GM18526 (cell line): ENCODE measurements around the gene ZNF516.

Source experiments
- POLR2A ChIP-seq: IDR thresholded peaks from 3 replicates; pipeline ENCODE4 v1.6.1; 2011; ENCODE audit not compliant: insufficient read length; ENCODE audit errors: extremely low read depth

ZNF516 gene

DNA sequence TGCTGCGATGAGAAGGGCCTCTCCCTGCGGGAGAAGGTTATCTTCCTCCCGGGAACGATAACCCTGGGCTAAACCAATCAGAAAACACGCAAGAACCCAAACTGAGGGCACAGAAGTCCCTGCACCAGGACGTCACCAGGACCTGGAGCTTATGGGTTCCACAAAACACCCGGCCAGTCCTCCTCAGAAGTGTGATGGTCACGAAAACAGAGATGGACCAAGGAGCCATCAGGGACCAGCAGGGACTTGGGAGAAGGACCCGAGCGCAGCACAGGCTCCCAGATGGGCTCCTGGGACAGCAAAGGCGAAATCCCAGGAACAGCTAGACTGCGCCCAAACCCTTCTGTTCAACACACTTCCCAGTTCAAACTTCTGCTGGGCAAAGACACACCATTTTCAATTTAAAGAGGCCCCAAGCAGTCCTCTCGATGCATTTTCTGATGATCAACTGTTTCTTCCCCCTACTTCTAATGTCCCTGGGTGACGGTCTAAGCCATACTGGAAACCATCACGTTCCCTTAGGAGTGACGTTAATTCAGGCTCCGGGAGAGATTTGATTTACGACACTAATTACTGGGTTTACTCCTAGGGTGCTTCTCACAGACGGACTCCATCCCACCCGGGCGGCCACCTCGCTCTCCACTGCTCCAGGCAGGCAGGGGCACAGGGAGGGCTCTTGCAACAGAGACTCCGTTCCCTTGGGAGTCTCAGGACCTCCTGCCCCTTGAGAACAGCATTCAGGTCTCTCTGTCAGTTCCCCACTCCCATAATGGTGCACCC lies 29.2 kb downstream of the ZNF516 start:
- TF ChIP-seq POLR2A: no peak

DNA sequence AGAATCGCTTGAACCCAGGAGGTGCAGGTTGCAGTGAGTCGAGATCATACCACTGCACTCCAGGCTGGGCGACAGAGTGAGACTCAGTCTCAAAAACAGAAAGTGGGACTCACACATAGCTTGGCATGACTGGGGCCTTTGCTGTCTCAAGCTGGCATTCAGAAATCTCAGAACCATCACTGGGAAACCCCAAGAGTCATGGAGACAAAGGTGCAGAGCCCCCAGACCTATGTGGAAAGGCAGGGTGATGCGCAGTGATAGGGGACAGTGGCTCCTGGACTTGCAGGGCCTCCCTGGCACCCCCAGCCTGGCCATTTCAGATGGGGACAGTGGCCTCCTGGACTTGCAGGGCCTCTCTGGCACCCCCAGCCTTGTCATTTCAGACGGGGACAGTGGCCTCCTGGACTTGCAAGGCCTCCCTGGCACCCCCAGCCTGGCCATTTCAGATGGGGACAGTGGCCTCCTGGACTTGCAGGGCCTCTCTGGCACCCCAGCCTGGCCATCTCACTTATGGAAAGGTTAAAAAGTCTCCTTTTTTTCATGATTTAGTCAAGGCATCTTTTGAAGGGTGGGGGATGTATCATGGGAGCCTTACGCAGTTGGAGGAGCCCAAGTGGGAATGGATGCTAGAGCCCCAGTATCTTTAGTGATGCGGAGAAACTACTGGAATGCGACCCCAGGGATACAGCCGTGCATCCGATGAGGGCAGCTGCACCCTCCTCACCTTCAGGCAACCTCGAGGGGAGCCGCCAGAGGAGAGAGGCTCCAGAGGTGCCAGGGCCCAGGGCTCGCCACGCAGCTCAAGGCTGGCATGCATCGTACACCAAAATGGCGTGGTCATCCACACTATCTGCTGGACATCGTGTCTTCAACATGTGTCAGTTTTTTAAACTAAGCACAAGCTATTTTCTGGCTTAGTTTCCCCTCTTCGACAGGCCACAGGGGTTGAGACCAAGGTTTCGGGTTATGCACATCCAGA lies 30.5 kb downstream of the ZNF516 start:
- no peak for TF ChIP-seq POLR2A

DNA sequence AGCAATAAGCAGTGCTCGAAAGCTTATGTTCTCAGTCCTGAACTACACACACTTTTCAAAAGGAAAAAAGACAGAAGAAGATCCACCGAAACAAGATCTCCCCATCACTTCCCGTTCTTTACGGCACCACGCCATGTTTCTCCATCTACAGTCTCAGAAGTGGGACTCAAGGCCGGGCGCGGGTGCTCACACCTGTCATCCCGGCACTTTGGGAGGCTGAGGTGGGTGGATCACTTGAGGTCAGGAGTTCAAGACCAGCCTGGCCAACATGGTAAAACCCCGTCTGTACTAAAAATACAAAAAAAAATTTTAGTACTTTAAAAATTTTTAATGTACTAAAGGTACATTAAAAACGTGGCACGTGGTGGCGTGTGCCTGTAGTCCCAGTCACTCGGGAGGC lies 31.2 kb downstream of the ZNF516 start:
- no peak for TF ChIP-seq POLR2A

DNA sequence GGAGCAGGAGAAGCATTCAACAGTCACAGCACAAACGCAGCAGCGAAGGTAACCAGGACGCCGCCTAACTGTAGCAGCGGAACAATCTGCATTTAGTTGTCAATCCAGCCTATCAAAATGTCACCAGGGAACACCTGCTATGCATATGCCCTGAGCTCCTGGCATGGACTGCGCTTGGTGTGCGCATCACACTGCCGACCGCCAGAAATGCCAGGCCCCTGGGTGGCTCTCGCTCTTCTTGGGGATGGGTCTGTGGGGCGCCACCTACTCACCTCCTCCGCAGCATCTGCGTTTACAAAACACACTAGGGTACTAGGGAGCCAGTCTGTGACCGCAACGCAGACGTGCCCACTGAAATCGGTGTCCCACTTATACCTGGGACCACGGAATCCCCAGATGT lies 31.7 kb downstream of the ZNF516 start:
- no peak for TF ChIP-seq POLR2A

DNA sequence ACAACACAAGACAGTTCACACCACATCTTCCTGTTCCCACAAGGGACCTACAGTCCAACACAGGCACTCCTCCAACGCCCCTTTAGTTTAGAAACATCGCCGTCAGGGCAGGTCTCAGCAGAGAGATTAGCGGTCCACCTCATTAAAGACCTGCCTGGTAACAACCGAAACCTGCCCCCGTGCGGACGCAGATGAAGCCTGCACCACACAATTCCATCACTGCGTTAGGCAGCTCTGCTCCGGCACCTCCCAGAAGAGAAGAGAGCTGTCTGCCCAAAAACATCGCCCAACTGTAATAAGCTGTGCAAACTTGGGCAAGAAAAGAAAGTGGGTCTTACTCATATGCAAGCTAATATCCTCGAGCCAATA lies 32.7 kb downstream of the ZNF516 start:
- no peak for TF ChIP-seq POLR2A

DNA sequence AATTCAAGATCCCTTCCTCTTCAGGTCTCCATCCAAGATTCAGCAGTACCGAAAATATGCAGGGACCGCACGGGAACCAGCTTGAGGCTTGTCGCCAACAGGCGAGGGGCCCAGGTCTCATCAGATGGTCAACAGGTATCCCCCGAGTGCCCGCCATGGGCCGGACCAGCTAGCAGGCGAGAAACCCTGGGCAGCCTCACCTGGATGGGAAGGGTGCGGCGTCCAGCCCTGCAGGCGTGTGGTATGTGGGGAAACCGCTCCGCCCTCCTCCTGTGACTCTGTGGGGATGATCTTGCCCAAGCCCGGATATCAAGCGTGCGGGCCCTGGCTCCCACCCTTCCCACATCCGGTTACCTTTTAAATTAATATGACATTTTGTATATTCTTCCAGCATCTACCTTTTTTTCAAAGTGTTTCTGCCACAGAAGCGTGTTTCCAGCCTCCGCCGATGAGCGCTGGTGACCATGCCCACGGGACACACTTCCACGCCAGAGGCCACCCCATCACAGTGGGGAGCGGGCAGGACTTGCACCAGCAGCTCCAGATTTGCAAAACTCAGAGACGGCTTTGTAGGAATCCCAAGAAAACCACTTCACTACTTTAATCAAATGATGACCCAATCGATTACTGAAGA lies 33.2 kb downstream of the ZNF516 start:
- TF ChIP-seq POLR2A: no peak

DNA sequence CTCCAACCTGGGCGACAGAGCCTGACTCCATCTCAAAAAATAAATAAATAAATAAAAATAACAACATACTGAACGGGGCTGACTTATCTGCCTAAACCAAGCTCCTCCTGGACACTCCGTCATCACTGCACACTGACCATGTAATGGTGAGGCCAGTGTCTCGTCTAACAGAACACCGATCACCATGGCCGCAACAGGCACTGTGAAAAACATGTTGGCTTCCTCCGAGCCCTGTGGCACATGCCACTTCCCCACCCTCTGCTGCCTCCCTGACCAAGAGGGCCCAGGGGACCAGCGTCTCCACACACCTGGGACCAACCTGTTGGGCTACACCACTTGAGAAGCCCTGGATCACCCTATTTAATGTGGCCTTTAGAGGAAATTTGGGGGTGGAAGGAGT lies 33.9 kb downstream of the ZNF516 start:
- no peak for TF ChIP-seq POLR2A

DNA sequence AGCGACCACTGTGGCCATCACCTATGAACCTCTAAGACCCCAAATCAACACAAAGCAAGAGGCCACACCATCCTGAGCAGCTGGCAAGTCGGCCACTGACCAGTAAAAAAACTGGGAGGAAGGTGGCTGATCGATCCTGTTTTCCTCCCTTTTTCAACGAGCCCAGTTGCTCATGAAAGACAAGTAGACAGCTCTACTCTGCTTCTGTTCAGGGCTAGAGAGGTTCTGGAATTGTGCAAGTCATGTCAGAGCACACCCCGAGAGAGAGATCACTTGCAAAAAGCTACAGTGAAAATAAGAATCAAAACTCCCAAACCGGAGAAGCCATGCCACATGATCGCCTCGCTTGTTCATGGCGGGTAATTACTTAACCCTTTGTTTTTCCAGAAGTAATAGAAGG lies 34.6 kb downstream of the ZNF516 start:
- no peak for TF ChIP-seq POLR2A

DNA sequence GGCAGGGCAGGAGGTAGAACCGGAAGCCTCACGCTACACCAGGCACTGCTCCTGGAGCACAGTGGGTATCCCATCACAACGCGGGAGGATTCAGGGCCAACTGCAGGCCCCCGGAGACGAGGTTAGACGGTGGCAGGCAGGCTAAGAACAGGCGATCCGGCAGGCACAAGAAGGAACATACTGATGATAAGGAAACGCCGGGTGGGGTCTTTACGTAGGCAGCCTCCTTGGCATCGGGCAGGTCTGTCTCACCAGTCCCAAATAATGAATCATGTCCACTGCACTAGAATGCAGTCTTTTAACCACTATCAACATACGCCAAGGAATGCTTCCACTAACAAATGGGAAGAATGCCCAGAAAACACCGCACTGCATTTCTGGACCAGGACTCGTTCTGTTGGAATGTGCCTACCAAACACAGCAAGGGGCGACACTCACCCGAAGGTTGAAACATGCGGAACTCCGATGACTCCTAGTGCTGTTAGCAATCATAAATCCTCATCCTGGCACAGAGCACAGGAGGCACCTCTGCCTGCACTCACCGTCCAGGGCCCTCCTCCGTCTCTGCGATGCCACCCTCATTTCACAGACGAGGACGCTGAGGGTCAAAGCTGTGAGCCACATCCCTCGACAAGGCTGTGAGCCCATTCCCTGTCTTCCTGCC lies 35.2 kb downstream of the ZNF516 start:
- no peak for TF ChIP-seq POLR2A

DNA sequence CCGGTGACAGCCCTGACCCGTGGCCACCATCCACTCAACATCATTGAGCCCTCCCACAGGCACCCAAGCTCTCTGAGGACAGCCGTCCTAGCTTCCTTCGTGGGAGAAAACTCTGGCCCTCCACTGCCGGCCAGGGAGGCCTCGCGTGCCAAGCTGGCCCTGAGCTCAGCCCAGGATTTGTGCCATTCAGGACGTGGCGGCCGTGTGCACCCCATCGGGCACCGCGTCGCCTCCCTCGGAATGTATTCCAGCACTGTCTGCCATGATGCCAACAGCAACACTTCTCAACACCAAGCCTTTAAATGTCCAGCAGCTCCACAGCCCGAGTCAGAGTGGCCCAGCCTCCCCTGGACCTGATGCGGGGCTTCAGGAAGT lies 35.7 kb downstream of the ZNF516 start:
- no peak for TF ChIP-seq POLR2A

DNA sequence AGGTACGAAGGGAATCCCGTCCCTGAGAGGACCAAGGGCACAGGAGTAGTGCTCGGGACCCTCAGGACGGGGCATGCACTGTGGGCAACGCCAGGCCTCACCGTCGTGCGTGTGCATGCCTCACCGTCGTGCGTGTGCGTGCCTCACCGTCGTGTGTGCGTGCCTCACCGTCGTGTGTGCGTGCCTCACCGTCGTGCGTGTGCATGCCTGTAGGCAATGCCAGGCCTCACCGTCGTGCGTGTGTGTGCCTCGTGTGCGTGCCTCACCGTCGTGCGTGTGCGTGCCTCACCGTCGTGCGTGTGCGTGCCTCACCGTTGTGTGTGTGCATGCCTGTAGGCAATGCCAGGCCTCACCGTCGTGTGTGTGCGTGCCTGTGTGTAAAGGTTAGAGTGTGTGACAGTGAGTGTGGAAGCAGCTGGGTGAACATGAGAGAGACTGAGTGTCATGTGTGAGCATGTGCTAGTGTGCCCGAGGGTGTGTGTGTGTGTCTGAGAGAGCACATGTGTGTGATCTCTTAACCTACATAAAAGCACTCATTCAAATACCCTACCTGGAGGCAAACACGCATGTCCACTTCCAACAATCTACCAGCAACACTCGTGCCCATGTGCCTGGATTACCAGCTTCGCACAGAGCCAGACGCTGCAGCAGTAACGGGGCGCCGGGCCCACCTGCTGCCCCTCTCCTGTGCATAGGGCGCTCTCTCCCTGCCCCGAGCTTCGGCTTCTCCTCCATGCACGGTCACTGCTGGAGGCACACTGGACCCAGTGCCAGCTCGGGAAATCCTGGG lies 36.3 kb downstream of the ZNF516 start:
- no peak for TF ChIP-seq POLR2A

DNA sequence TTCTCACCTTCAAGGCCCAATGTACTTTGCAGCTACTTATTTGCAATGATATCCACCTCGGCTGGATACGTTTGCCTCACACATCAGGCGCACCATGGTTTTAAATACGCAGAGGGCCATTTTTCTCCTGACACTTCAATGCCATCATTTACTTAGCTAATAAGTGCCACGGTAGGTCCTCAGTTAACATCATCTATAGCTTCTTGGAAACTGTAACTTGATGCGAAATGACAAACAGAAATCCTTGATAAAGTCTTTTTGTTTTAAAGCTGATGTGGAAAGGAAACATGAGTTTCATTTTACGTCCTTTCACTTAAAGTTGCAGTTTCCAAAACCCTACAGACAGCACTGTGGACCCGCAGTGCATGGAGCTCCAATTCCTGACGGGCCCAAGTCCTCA lies 37.1 kb downstream of the ZNF516 start:
- no peak for TF ChIP-seq POLR2A

DNA sequence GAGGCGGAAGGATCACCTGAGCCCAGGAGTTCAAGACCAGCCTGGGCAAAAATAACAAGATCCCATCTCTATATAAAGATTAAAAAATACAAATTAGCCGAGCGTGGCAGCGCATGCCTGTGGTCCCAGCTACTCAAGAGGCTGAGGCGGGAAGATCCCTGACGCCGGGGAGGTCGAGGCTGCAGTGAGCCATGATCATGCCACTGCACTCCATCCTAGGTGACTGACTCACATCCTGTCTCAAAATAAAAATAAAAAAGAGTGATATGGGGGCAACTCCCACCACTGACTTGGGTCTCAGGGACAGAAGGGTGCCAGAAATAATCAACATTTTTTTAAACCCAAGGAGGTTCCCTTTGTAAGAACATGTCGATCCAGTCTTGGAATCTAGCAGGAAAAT lies 37.6 kb downstream of the ZNF516 start:
- no peak for TF ChIP-seq POLR2A

DNA sequence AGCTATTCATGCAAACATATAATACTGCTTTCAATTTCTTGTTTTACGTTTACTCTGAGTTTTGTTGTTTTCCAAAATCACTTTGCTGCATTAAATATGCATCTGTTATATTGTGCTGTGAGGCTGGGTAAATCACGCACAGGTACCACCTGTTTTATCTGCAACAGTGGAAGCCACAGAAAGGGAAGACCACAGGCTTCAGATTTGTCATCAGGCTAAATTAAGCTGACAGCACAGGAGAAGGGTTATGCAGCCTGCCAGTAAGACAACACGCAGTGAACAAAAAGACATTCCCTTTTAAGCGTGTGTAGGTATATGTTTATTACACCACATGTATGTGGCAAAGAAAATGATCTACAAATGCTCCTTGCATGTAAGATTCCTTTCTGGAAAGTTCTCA lies 38.2 kb downstream of the ZNF516 start:
- no peak for TF ChIP-seq POLR2A
